Keratinocyte (primary cell): ENCODE data around the gene FAM229A.

Source experiments
- CTCF ChIP-seq, 3 experiments: IDR thresholded peaks in 1 of 3; conservative IDR thresholded peaks in 1 of 3; optimal IDR thresholded peaks in 1 of 3; 2 replicates in 2 of 3; 3 replicates in 1 of 3; pipeline versions ENCODE3 to v1.5.1; 2011; ENCODE audit warnings: low read length in 3 of 3, mild to moderate bottlenecking in 3 of 3, moderate library complexity in 2 of 3, control low read depth in 1 of 3, inconsistent platforms in 1 of 3; ENCODE audit not compliant: insufficient read depth in 2 of 3; ENCODE audit errors: extremely low read depth in 1 of 3
- EZH2 ChIP-seq: IDR thresholded peaks from one replicate; pipeline ENCODE4 v1.6.1; 2012; ENCODE audit warnings: inconsistent platforms, mild to moderate bottlenecking, low read length, moderate library complexity

GRCh38 chr1:32336963-32337675 lies 25.2 kb downstream of the FAM229A start:
- no peak for TF ChIP-seq CTCF (optimal IDR thresholded peaks at IDR 0.05 in 1 of 3, IDR thresholded peaks at IDR 0.05 in 1 of 3, conservative IDR thresholded peaks at IDR 0.05 in 1 of 3; ENCODE audit: extremely low read depth in 1 of 3, insufficient read depth in 2 of 3, low read length in 3 of 3)
- TF ChIP-seq EZH2: no peak
